H1 (cell line): ENCODE measurements around the gene ZNF846. TPM values are rescaled to one million over a fixed set of nuclear protein-coding genes. Genes with fewer than 3 reads are reported as not detected.
A peak's percentile ranks its signal among the peaks of the same experiment; 100 is the strongest.

Experiments
- ASH2L ChIP-seq: fragments of 200-600, 300-600 bp; sonication (generic); IDR thresholded peaks from one replicate; pipeline ENCODE4 v1.7.1; 2017; ENCODE audit warnings: low read length
- BRCA1 ChIP-seq: IDR thresholded peaks from 2 replicates; pipeline ENCODE4 v1.6.1; 2012; ENCODE audit warnings: low read depth, low read length, improper control_type of control experiment
- CHD2 ChIP-seq: IDR thresholded peaks from 2 replicates; pipeline ENCODE4 v1.6.1; 2012; ENCODE audit warnings: low read length, improper control_type of control experiment
- CTCF ChIP-seq, 3 experiments: IDR thresholded peaks; 1 replicate in 2 of 3; 2 replicates in 1 of 3; pipeline versions ENCODE4 v1.5.1 to v1.6.1; 2011; ENCODE audit warnings: low read length in 3 of 3, mild to moderate bottlenecking in 3 of 3, inconsistent platforms in 2 of 3, low read depth in 1 of 3, moderate library complexity in 1 of 3; ENCODE audit not compliant: insufficient read depth in 1 of 3; ENCODE audit errors: control extremely low read depth in 1 of 3
- E2F6 ChIP-seq: IDR thresholded peaks from 2 replicates; pipeline ENCODE4 v1.6.1; 2012; ENCODE audit warnings: inconsistent platforms
- GABPA ChIP-seq: IDR thresholded peaks from 2 replicates; pipeline ENCODE4 v1.6.1; 2011; ENCODE audit warnings: mild to moderate bottlenecking, low read length, moderate library complexity, borderline replicate concordance; ENCODE audit not compliant: insufficient read depth
- HDAC2 ChIP-seq, 2 experiments: fragments of 300-600 bp in 1 of 2; sonication (generic) in 1 of 2; IDR thresholded peaks; 2 replicates each; pipeline ENCODE4 v1.6.1; 2011 to 2012; ENCODE audit warnings: low read depth in 2 of 2, low read length in 2 of 2, mild to moderate bottlenecking in 2 of 2, moderate library complexity in 2 of 2, borderline replicate concordance in 1 of 2, inconsistent platforms in 1 of 2
- JUND ChIP-seq: IDR thresholded peaks from 2 replicates; pipeline ENCODE4 v1.6.1; 2011; ENCODE audit warnings: mild to moderate bottlenecking, improper control_type of control experiment, low read length
- KDM1A ChIP-seq: fragments of 200-600, 300-600 bp; sonication (generic); IDR thresholded peaks from 2 replicates; pipeline ENCODE4 v1.7.1; 2016; ENCODE audit warnings: mild to moderate bottlenecking, low read length, borderline replicate concordance
- KDM5A ChIP-seq: fragments of 200-600 bp; IDR thresholded peaks from 2 replicates; pipeline ENCODE4 v1.7.1; 2012; ENCODE audit warnings: mild to moderate bottlenecking, low read length, inconsistent platforms, mixed read lengths
- NANOG ChIP-seq: IDR thresholded peaks from 2 replicates; pipeline ENCODE4 v1.6.1; 2011; ENCODE audit warnings: low read length, low read depth, mild to moderate bottlenecking, inconsistent platforms; ENCODE audit not compliant: insufficient read depth, poor library complexity, severe bottlenecking
- POLR2A ChIP-seq, 2 experiments: IDR thresholded peaks; 1 replicate in 1 of 2; 2 replicates in 1 of 2; pipeline ENCODE4 v1.6.1; 2011; ENCODE audit warnings: low read depth in 2 of 2, low read length in 2 of 2, mild to moderate bottlenecking in 2 of 2; ENCODE audit errors: control extremely low read depth in 1 of 2
- POLR2AphosphoS5 ChIP-seq: IDR thresholded peaks from 2 replicates; pipeline ENCODE4 v1.6.1; 2011; ENCODE audit warnings: low read depth, low read length
- RAD21 ChIP-seq, 2 experiments: IDR thresholded peaks in 1 of 2; conservative IDR thresholded peaks in 1 of 2; 2 replicates each; pipeline ENCODE4 v1.6.1; 2011; ENCODE audit warnings: low read depth in 2 of 2, low read length in 2 of 2, improper control_type of control experiment in 1 of 2, inconsistent platforms in 1 of 2, mild to moderate bottlenecking in 1 of 2, moderate library complexity in 1 of 2
- SIN3A ChIP-seq, 2 experiments: IDR thresholded peaks in 1 of 2; conservative IDR thresholded peaks in 1 of 2; 2 replicates each; pipeline ENCODE4 v1.6.1; 2011 to 2012; ENCODE audit warnings: low read length in 2 of 2, improper control_type of control experiment in 1 of 2, low read depth in 1 of 2, mild to moderate bottlenecking in 1 of 2
- SUZ12 ChIP-seq: fragments of 200-600 bp; sonication (generic); IDR thresholded peaks from 2 replicates; pipeline ENCODE4 v1.6.1; 2012; ENCODE audit warnings: mild to moderate bottlenecking, inconsistent platforms, low read length, moderate library complexity, mixed read lengths
- TAF1 ChIP-seq: IDR thresholded peaks from 2 replicates; pipeline ENCODE4 v1.6.1; 2011; ENCODE audit warnings: mild to moderate bottlenecking, low read depth, low read length
- TAF7 ChIP-seq: optimal IDR thresholded peaks from 2 replicates; pipeline ENCODE3; 2011; ENCODE audit warnings: low read depth, mild to moderate bottlenecking, inconsistent platforms, low read length, moderate library complexity, borderline replicate concordance
- polyA plus RNA-seq, 7 experiments: library from polyadenylated mRNA; depleted of rRNA in 3 of 7; stranded (reverse) in 5 of 7; unstranded in 2 of 7; fragments of >200 nt in 5 of 7; fragments of 200-250 nt in 2 of 7; gene quantifications; 1 replicate in 5 of 7; 2 replicates in 1 of 7; 4 replicates in 1 of 7; pipeline versions ENCODE4 v1.2.1 to v1.2.3, GENCODE V29; 2011 to 2013; ENCODE audit warnings: missing spikeins in 2 of 7, mixed read lengths in 2 of 7
- total RNA-seq: library from RNA; stranded (reverse); fragmentation: NEBNext Ultra II Directional; extraction: Animal tissue kit (Norgen Biotek cat#: 25700); gene quantifications from 2 replicates; pipeline ENCODE4 v1.2.1, GENCODE V29; 2021

Gene ZNF846
- total and polyA plus RNA-seq, 2 of the 8 experiments (the other 6 are each of a cell fraction or from before 2014, with no cell fraction given) = 4.5 to 9.0 TPM

GRCh38 chr19:9785367-9786331 lies 17.1 kb upstream of the ZNF846 start (continued):
- peak in 1 of 2 experiments; percentile 75; a peak in 1 of 4 replicates for TF ChIP-seq SIN3A (conservative IDR thresholded peaks at IDR 0.05 in 1 of 2, IDR thresholded peaks at IDR 0.05 in 1 of 2; ENCODE audit: low read depth in 1 of 2, low read length in 2 of 2)
- TF ChIP-seq NANOG = no peak
- peak; percentile 12; the same call in 1 of the 2 replicates for TF ChIP-seq E2F6
- TF ChIP-seq BRCA1 = peak; percentile 26; the same call in 1 of the 2 replicates
- no peak for TF ChIP-seq GABPA
- no peak for TF ChIP-seq JUND
- TF ChIP-seq SUZ12 = no peak
- TF ChIP-seq CTCF (IDR thresholded peaks at IDR 0.05; ENCODE audit: control extremely low read depth in 1 of 3, insufficient read depth in 1 of 3, low read depth in 1 of 3, low read length in 3 of 3) = no peak
- no peak for TF ChIP-seq KDM1A
- peak; percentile 81 for TF ChIP-seq POLR2AphosphoS5
- no peak for TF ChIP-seq KDM5A
- TF ChIP-seq CHD2 = peak; percentile 80
- TF ChIP-seq TAF7 = peak; percentile 90
- TF ChIP-seq ASH2L = peak; percentile 66
- peak; percentile 73 for TF ChIP-seq TAF1
- TF ChIP-seq HDAC2 (IDR thresholded peaks at IDR 0.05; ENCODE audit: borderline replicate concordance in 1 of 2, low read depth in 2 of 2, low read length in 2 of 2) = peak in 1 of 2 experiments; percentile 29; a peak in 1 of 4 replicates
- TF ChIP-seq POLR2A (IDR thresholded peaks at IDR 0.05; ENCODE audit: control extremely low read depth in 1 of 2, low read depth in 2 of 2, low read length in 2 of 2) = peak; percentile 79 to 82; a peak in 2 of 3 replicates
- TF ChIP-seq RAD21 (IDR thresholded peaks at IDR 0.05 in 1 of 2, conservative IDR thresholded peaks at IDR 0.05 in 1 of 2; ENCODE audit: low read depth in 2 of 2, low read length in 2 of 2) = peak in 1 of 2 experiments; percentile 7; a peak in 2 of 4 replicates
